ENCODE measurements around the gene TMEM263. TPM values are rescaled to one million over a fixed set of nuclear protein-coding genes. Genes with fewer than 3 reads are reported as not detected.
"Not testable (repeated sequence)": the region's sequence is repeated elsewhere in the genome, so short reads cannot be mapped to it uniquely, and the experiment has no call there.

TMEM263 gene
- total RNA-seq, 2 experiments from 2014 or later: 25.8 to 26.7 TPM

DNA sequence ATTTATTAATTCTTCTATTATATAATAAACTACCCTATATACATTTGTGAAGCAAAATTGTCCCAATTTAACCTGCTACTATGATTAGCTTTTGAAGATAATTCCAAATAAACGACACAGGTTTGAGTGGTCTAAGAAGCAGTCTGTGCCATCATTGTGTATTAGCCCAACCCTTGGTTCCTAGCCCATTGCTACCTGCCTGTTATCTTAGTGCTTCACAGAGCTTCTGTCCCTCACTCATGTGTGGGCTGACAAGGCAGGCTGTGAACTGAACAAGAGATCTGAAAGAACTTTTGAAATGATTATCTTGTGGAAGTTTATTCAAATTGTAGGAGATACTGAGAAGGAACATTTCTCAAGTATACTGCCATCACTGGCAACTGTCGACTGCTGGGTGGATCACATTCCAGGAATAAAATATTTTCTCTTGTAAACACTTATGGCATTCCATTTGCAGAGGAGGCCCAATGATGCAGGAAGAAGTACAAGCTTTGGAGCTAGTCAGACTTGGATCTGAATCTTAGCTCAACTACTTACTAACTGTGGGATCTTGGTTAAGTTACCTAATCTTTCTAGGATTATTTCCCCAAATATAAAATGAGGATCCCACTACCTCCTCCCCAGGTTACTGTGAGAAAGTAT is 39.0 kb downstream of the TMEM263 start:
- Mint-ChIP-seq H3K4me3 (no peak overlapping the region), H3K27ac (no peak overlapping the region), H3K27me3 (ENCODE audit: low read depth) (no peaks in the 10 kb centered on the region), H3K4me1 (ENCODE audit: low read depth) (no peaks in the 10 kb centered on the region), H3K36me3 (ENCODE audit: low read depth) (peaks cover 13% of the 10 kb centered on the region), H3K9me3 (ENCODE audit: insufficient read depth) (no peaks in the 10 kb centered on the region)
- CTCF ChIA-PET: no interaction called here
- DNase-seq (no peak), ATAC-seq (no peak)
- POLR2A ChIA-PET: no interaction called here

GRCh38 chr12:106996102-106996501 is 40.4 kb downstream of the TMEM263 start:
- H3K4me3 Mint-ChIP-seq; H3K4me1 Mint-ChIP-seq (ENCODE audit: low read depth); ATAC-seq; POLR2A ChIA-PET; CTCF ChIA-PET; H3K27ac Mint-ChIP-seq; DNase-seq; H3K9me3 Mint-ChIP-seq (ENCODE audit: insufficient read depth); H3K27me3 Mint-ChIP-seq (ENCODE audit: low read depth): not testable (repeated sequence)
- peaks cover 18% of the 10 kb centered on the region for H3K36me3 Mint-ChIP-seq (ENCODE audit: low read depth)

- H3K36me3 Mint-ChIP-seq (ENCODE audit: low read depth): peaks cover 18% of the 10 kb centered on the region
- H3K9me3 Mint-ChIP-seq (ENCODE audit: insufficient read depth): no peaks in the 10 kb centered on the region
- ChIA-PET POLR2A (no interaction called here), CTCF (no interaction called here)
- ATAC-seq: no peak
- H3K4me3 Mint-ChIP-seq: no peak overlapping the region
- no peaks in the 10 kb centered on the region for H3K27me3 Mint-ChIP-seq (ENCODE audit: low read depth)
- H3K4me1 Mint-ChIP-seq (ENCODE audit: low read depth): no peaks in the 10 kb centered on the region
- H3K27ac Mint-ChIP-seq: no peak overlapping the region
- no peak for DNase-seq
Measured at GRCh38 chr12:106997916-106998315, 42.2 kb downstream of the TMEM263 start.

DNA sequence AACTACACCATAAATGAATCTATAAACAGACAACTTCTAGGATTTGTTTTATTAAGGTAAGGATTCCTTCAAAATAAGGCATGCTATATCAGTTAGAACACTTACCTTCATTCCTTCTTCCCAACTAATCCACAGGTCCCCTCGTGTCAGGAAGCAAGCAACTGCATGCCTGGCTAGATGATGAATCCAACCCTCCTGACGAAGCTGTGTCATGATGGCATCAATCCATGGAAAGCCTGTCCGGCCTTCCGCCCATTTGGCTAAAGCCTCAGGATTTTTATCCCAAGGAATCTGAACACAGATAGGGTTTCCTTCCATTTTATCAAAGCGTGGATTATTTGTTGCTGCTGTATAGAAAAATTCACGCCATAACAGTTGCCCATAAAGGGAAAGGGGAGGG is 43.7 kb downstream of the TMEM263 start:
- Mint-ChIP-seq H3K9me3 (ENCODE audit: insufficient read depth) (no peaks in the 10 kb centered on the region), H3K4me3 (no peak overlapping the region), H3K27ac (no peak overlapping the region), H3K36me3 (ENCODE audit: low read depth) (peaks cover 18% of the 10 kb centered on the region), H3K4me1 (ENCODE audit: low read depth) (no peaks in the 10 kb centered on the region), H3K27me3 (ENCODE audit: low read depth) (no peaks in the 10 kb centered on the region)
- ATAC-seq (no peak), DNase-seq (no peak)
- ChIA-PET CTCF (no interaction called here), POLR2A (no interaction called here)

DNA sequence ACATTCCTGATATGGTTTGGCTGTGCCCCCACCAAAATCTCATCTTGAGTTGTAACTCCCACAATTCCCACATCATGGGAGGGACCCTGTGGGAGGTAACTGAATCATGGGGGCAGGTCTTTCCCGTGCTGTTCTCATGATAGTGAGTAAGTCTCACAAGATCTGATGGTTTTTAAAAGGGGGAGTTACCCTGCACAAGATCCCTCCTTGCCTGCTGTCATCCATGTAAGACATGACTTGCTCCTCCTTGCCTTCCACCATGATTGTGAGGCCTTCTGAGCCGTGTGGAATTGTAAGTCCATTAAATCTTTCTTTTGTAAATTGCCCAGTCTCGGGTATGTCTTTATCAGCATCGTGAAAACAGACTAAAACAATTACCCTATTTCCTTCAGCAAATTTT is 47.0 kb downstream of the TMEM263 start:
- H3K36me3 Mint-ChIP-seq (ENCODE audit: low read depth); DNase-seq; H3K9me3 Mint-ChIP-seq (ENCODE audit: insufficient read depth); H3K4me3 Mint-ChIP-seq; H3K27ac Mint-ChIP-seq; H3K4me1 Mint-ChIP-seq (ENCODE audit: low read depth); POLR2A ChIA-PET; CTCF ChIA-PET; ATAC-seq; H3K27me3 Mint-ChIP-seq (ENCODE audit: low read depth): not testable (repeated sequence)

DNA sequence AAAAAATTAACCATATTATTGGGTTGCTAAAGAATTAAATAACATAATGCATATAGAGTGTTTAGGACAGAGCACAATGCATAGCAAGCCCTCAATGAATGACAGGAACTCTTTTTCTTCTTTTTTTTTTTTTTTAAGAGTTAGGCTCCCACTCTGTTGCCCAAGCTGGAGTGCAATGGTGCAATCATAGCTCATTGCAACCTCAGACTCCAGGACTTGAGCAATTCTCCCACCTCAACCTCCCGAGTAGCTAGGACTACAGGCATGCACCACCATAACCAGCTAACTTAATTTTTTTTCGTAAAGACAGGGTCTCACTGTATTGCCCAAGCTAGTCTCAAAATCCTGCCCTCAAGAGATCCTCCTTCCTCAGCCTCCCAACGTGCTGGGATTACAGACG is 51.7 kb downstream of the TMEM263 start:
- peaks cover 2% of the 10 kb centered on the region for H3K36me3 Mint-ChIP-seq (ENCODE audit: low read depth)
- ChIA-PET POLR2A (no interaction called here), CTCF (no interaction called here)

GRCh38 chr12:107011519-107011918 is 55.8 kb downstream of the TMEM263 start:
- Mint-ChIP-seq H3K27ac (no peak overlapping the region), H3K9me3 (ENCODE audit: insufficient read depth) (no peaks in the 10 kb centered on the region), H3K36me3 (ENCODE audit: low read depth) (peaks cover 2% of the 10 kb centered on the region), H3K4me1 (ENCODE audit: low read depth) (no peaks in the 10 kb centered on the region), H3K27me3 (ENCODE audit: low read depth) (no peaks in the 10 kb centered on the region), H3K4me3 (no peak overlapping the region)
- CTCF ChIA-PET: interaction anchor here (1.0 to 1.1 kb wide), 2 partner anchors 27 to 42 kb away, joined by 3 to 5 read pairs; no protein-coding TSS in a partner anchor
- no peak for DNase-seq
- ATAC-seq: no peak
- POLR2A ChIA-PET: interaction anchor here (0.7 kb wide), 1 partner anchor 33 kb away, joined by 7 read pairs; no protein-coding TSS in a partner anchor

More for the DNA sequence above, 51.7 kb downstream of the TMEM263 start:
- H3K27ac Mint-ChIP-seq: no peak overlapping the region
- ATAC-seq: no peak
- no peak for DNase-seq
- no peaks in the 10 kb centered on the region for H3K27me3 Mint-ChIP-seq (ENCODE audit: low read depth)
- H3K4me3 Mint-ChIP-seq: no peak overlapping the region
- H3K4me1 Mint-ChIP-seq (ENCODE audit: low read depth): no peaks in the 10 kb centered on the region
- H3K9me3 Mint-ChIP-seq (ENCODE audit: insufficient read depth): no peaks in the 10 kb centered on the region

- DNase-seq (no peak), ATAC-seq (no peak)
- ChIA-PET CTCF (interaction anchor here (0.6 to 2.3 kb wide), 3 partner anchors 25 to 48 kb away, joined by 3 to 7 read pairs (median 3); no protein-coding TSS in a partner anchor), POLR2A (no interaction called here)
- H3K4me1 Mint-ChIP-seq (ENCODE audit: low read depth): no peaks in the 10 kb centered on the region
- H3K36me3 Mint-ChIP-seq (ENCODE audit: low read depth): peaks cover 2% of the 10 kb centered on the region
- H3K4me3 Mint-ChIP-seq: no peak overlapping the region
- no peak overlapping the region for H3K27ac Mint-ChIP-seq
- H3K27me3 Mint-ChIP-seq (ENCODE audit: low read depth): no peaks in the 10 kb centered on the region
- H3K9me3 Mint-ChIP-seq (ENCODE audit: insufficient read depth): no peaks in the 10 kb centered on the region
Measured at GRCh38 chr12:107012736-107013425, 57.2 kb downstream of the TMEM263 start.

GRCh38 chr12:107014055-107014454 is 58.3 kb downstream of the TMEM263 start:
- H3K4me3 Mint-ChIP-seq: no peak overlapping the region
- no peaks in the 10 kb centered on the region for H3K4me1 Mint-ChIP-seq (ENCODE audit: low read depth)
- DNase-seq: peak; percentile 21
- H3K9me3 Mint-ChIP-seq (ENCODE audit: insufficient read depth): no peaks in the 10 kb centered on the region
- peak; percentile 47 for ATAC-seq
- H3K27ac Mint-ChIP-seq: no peak overlapping the region
- no peaks in the 10 kb centered on the region for H3K27me3 Mint-ChIP-seq (ENCODE audit: low read depth)
- no peaks in the 10 kb centered on the region for H3K36me3 Mint-ChIP-seq (ENCODE audit: low read depth)
- POLR2A ChIA-PET: interaction anchor here (0.9 kb wide), 1 partner anchor 79 kb away, joined by 3 read pairs; no protein-coding TSS in a partner anchor
- CTCF ChIA-PET: interaction anchor here (2.3 kb wide), 1 partner anchor 24 kb away, joined by 7 read pairs; no protein-coding TSS in a partner anchor

GRCh38 chr12:107017042-107017441 is 61.3 kb downstream of the TMEM263 start:
- ChIA-PET POLR2A (no interaction called here), CTCF (no interaction called here)
- Mint-ChIP-seq H3K27me3 (ENCODE audit: low read depth) (no peaks in the 10 kb centered on the region), H3K4me3 (no peak overlapping the region), H3K36me3 (ENCODE audit: low read depth) (peaks cover 8% of the 10 kb centered on the region), H3K9me3 (ENCODE audit: insufficient read depth) (no peaks in the 10 kb centered on the region), H3K4me1 (ENCODE audit: low read depth) (no peaks in the 10 kb centered on the region), H3K27ac (no peak overlapping the region)
- DNase-seq: no peak
- no peak for ATAC-seq

- no peaks in the 10 kb centered on the region for H3K4me1 Mint-ChIP-seq (ENCODE audit: low read depth)
- POLR2A ChIA-PET: no interaction called here
- H3K9me3 Mint-ChIP-seq (ENCODE audit: insufficient read depth): no peaks in the 10 kb centered on the region
- peaks cover 8% of the 10 kb centered on the region for H3K36me3 Mint-ChIP-seq (ENCODE audit: low read depth)
- H3K27ac Mint-ChIP-seq: no peak overlapping the region
- CTCF ChIA-PET: interaction anchor here (0.6 kb wide), 1 partner anchor 134 kb away, joined by 3 read pairs; no protein-coding TSS in a partner anchor
- no peaks in the 10 kb centered on the region for H3K27me3 Mint-ChIP-seq (ENCODE audit: low read depth)
- DNase-seq: no peak
- ATAC-seq: no peak
- H3K4me3 Mint-ChIP-seq: no peak overlapping the region
Measured at GRCh38 chr12:107019546-107019945, 63.8 kb downstream of the TMEM263 start.

Data from activated CD8-positive, alpha-beta T cell treated with anti-CD3 and anti-CD28 coated beads, Interleukin-2, amount 10 ng/mL, durations not matched to agents 7 days and 5 days (primary cell).